HL-60 (cell line): Measurements from ENCODE around the gene SH3TC2.

ENCODE experiments used
- DNase-seq, 2 experiments: peaks; one replicate each; pipeline ENCODE4 v3.0.0-alpha.2; 2010 to 2020; ENCODE audit warnings: low read depth in 1 of 2, low spot score in 1 of 2
- H3K27ac ChIP-seq: fragments of 250-450 bp; sonication (Bioruptor Pico); replicated peaks from 2 replicates; pipeline ENCODE4 v1.5.1; 2020; ENCODE audit warnings: mild to moderate bottlenecking, moderate library complexity
- H3K27me3 ChIP-seq: fragments of 250-450 bp; sonication (Bioruptor Pico); 2 replicates; pipeline ENCODE4 v1.5.1; 2021; ENCODE audit warnings: mild to moderate bottlenecking, moderate library complexity; ENCODE audit not compliant: insufficient read depth, poor library complexity, severe bottlenecking
- H3K4me3 ChIP-seq: replicated peaks from 2 replicates; pipeline ENCODE4 v1.5.1; 2011; ENCODE audit warnings: mild to moderate bottlenecking, control low read depth, low read length; ENCODE audit not compliant: insufficient read depth
- GABPA ChIP-seq: IDR thresholded peaks from 2 replicates; pipeline ENCODE4 v1.6.1; 2012; ENCODE audit warnings: low read depth
- POLR2AphosphoS5 ChIP-seq: IDR thresholded peaks from 2 replicates; pipeline ENCODE4 v1.6.1; 2012; ENCODE audit warnings: low read depth
- SPI1 ChIP-seq: IDR thresholded peaks from 2 replicates; pipeline ENCODE4 v1.6.1; 2012; ENCODE audit warnings: low read depth, mild to moderate bottlenecking, borderline replicate concordance
- TF ChIP-seq, protein P1 (sequence below): IDR thresholded peaks from one replicate; pipeline ENCODE4 v1.5.1; 2011; ENCODE audit warnings: low read length, control low read depth, inconsistent platforms; ENCODE audit not compliant: insufficient read depth
- TF ChIP-seq, protein P2 (sequence below): IDR thresholded peaks from 2 replicates; pipeline ENCODE4 v1.6.1; 2012; ENCODE audit warnings: low read depth; ENCODE audit not compliant: insufficient replicate concordance

Gene SH3TC2

DNA sequence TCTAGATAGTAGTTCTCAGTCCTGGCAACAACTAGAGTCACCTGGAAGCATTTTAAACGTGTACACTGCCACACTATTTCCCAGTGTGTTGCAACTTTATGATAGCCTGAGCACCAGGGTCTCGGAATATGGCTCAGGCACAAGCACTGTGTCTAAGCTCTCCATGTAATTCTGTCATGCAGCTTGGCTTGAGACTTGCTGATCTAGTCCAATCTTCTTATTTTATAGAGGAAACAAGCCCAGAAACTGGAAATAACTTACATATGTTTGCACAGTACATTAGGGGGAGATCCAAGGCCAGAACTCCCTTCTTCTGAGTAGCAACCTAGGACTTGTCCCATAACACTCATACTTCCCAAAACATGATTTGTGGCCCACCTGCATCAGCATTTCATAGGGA, 49.1 kb downstream of the SH3TC2 start:
- Histone ChIP-seq H3K27ac (no peak overlapping the region), H3K4me3 (no peak overlapping the region), H3K27me3 (no peaks in the 10 kb centered on the region)
- DNase-seq, result no peak
- no peak for TF ChIP-seq POLR2AphosphoS5
- TF ChIP-seq, protein P1, sequence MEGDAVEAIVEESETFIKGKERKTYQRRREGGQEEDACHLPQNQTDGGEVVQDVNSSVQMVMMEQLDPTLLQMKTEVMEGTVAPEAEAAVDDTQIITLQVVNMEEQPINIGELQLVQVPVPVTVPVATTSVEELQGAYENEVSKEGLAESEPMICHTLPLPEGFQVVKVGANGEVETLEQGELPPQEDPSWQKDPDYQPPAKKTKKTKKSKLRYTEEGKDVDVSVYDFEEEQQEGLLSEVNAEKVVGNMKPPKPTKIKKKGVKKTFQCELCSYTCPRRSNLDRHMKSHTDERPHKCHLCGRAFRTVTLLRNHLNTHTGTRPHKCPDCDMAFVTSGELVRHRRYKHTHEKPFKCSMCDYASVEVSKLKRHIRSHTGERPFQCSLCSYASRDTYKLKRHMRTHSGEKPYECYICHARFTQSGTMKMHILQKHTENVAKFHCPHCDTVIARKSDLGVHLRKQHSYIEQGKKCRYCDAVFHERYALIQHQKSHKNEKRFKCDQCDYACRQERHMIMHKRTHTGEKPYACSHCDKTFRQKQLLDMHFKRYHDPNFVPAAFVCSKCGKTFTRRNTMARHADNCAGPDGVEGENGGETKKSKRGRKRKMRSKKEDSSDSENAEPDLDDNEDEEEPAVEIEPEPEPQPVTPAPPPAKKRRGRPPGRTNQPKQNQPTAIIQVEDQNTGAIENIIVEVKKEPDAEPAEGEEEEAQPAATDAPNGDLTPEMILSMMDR, result no peak
- TF ChIP-seq SPI1, result no peak
- no peak for TF ChIP-seq GABPA
- TF ChIP-seq, protein P2, sequence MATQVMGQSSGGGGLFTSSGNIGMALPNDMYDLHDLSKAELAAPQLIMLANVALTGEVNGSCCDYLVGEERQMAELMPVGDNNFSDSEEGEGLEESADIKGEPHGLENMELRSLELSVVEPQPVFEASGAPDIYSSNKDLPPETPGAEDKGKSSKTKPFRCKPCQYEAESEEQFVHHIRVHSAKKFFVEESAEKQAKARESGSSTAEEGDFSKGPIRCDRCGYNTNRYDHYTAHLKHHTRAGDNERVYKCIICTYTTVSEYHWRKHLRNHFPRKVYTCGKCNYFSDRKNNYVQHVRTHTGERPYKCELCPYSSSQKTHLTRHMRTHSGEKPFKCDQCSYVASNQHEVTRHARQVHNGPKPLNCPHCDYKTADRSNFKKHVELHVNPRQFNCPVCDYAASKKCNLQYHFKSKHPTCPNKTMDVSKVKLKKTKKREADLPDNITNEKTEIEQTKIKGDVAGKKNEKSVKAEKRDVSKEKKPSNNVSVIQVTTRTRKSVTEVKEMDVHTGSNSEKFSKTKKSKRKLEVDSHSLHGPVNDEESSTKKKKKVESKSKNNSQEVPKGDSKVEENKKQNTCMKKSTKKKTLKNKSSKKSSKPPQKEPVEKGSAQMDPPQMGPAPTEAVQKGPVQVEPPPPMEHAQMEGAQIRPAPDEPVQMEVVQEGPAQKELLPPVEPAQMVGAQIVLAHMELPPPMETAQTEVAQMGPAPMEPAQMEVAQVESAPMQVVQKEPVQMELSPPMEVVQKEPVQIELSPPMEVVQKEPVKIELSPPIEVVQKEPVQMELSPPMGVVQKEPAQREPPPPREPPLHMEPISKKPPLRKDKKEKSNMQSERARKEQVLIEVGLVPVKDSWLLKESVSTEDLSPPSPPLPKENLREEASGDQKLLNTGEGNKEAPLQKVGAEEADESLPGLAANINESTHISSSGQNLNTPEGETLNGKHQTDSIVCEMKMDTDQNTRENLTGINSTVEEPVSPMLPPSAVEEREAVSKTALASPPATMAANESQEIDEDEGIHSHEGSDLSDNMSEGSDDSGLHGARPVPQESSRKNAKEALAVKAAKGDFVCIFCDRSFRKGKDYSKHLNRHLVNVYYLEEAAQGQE, result no peak

DNA sequence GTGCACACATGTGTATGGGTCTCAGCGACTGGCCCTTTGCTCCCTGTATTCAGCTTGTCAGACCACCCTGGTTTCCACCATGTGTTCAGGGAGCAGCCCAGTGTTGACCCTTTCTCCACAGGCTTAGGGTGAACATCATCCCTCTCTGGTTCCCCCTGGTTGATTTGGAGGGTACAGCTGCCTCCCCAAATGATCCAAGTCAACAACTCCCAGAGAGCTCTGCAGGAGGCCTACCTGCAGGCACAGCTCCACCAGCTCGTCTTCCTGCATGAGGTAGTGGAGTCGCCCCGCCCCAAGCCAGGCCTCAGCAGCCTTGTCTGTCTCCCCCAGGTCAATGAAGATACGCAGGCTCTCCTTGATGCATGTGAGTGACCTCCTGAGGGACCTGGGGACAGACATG, 50.5 kb downstream of the SH3TC2 start:
- DNase-seq, result no peak
- Histone ChIP-seq H3K27ac (no peak overlapping the region), H3K4me3 (no peak overlapping the region), H3K27me3 (no peaks in the 10 kb centered on the region)
- TF ChIP-seq, protein P1, result no peak
- TF ChIP-seq POLR2AphosphoS5 (no peak), GABPA (no peak), SPI1 (no peak)
- TF ChIP-seq, protein P2, result no peak

DNA sequence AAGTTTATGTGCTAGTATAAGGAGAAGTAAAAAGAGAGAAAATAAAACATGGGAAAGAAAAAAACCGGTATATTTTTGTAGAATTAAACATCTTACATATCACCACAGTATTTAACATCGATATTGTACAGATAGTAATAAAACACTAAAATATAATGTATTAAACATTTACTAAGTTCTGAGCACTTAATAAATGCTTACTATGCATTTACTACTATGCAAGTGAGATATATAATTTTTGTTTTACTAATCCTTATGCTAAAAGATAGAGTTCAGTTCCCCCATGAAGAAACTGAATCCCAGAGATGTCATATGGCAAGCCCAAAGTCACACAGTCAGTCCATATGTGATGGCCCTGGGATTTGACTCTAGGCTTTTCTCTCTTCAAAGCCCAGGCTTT, 51.1 kb downstream of the SH3TC2 start:
- Histone ChIP-seq H3K27ac (no peak overlapping the region), H3K4me3 (no peak overlapping the region), H3K27me3 (no peaks in the 10 kb centered on the region)
- no peak for DNase-seq
- TF ChIP-seq SPI1, result no peak

DNA sequence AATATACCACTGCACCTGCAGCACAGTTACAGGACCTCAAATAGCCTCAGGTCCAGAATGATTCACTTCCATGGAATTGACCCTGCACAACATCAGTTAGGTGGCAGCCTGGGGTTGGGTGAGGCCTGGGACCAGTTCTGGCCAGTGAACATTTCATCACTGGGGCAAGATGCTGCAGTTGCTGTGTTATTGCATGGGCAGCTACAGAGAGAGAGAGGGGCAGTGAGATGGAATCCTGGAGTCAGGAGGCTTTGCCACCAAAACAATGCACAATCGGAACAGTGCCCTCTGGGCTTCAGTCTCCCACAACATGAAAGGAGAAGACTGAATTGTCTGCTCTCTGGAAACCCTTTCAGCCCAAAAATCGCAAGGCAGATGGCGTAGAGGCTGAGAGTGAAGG, 51.8 kb downstream of the SH3TC2 start:
- no peak for TF ChIP-seq GABPA
- TF ChIP-seq, protein P1, result no peak
- no peak for TF ChIP-seq SPI1
- no peak for TF ChIP-seq POLR2AphosphoS5
- TF ChIP-seq, protein P2, result no peak
- Histone ChIP-seq H3K27ac (no peak overlapping the region), H3K27me3 (no peaks in the 10 kb centered on the region), H3K4me3 (no peak overlapping the region)
- DNase-seq, result no peak
